Measurements from ENCODE around the gene UBA52.
A peak's percentile ranks its signal among the peaks of the same experiment; 100 is the strongest.

UBA52 gene

DNA sequence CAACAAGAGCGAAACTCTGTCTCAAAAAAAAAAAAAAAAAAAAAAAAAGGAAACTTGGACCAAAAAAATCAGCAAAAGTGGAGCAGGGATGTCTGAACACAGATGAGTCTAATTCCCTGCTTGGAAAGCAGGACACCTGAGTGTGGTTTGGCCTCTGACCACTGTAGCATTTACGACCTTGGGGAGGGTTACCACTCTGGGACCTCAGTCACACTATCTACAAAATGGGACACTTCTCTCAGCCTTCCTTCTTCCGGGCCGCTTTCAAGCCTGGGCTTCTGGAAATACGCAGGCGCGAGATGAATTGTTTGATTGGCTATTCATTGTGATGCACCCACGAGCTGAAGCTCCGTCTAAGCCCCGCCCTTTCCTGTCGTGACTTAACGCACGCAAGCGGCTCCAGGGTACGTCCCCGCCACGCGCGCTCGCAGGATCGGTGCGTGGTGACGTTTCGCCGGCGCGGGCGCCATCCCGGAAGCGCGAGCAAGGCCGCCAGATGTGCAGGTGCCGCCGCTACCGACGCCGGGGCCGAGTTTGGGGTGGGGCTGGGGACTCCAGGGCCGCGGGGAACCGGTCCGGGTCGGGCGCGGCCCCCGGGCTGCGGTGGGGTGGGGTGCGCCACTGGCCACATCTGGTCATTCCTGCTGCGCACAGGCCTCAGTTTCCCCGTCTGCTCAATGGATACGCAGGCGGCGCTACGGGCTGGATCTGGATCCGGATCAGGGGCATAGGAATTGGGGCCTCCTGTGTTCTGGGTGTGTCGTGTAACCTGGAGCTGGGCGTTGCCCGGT is 14.1 kb upstream of the UBA52 start, which contains the start of gene KXD1:
Gene KXD1 (plus strand): TSS at position 460 of the 791 bp plus-strand sequence. CDS start 4,187 bp downstream, outside the sequence.
- TF ChIP-seq, protein P1, sequence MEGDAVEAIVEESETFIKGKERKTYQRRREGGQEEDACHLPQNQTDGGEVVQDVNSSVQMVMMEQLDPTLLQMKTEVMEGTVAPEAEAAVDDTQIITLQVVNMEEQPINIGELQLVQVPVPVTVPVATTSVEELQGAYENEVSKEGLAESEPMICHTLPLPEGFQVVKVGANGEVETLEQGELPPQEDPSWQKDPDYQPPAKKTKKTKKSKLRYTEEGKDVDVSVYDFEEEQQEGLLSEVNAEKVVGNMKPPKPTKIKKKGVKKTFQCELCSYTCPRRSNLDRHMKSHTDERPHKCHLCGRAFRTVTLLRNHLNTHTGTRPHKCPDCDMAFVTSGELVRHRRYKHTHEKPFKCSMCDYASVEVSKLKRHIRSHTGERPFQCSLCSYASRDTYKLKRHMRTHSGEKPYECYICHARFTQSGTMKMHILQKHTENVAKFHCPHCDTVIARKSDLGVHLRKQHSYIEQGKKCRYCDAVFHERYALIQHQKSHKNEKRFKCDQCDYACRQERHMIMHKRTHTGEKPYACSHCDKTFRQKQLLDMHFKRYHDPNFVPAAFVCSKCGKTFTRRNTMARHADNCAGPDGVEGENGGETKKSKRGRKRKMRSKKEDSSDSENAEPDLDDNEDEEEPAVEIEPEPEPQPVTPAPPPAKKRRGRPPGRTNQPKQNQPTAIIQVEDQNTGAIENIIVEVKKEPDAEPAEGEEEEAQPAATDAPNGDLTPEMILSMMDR (IDR thresholded peaks at IDR 0.05; ENCODE audit: low read depth, low read length): no peak
- H3K4me3 ChIP-seq (ENCODE audit: low read depth, low read length): peak within 1 kb of the TSS; percentile 100
- in situ Hi-C loops (cut with HindIII; ENCODE audit: low sequenced_read_pairs): no loop called here
- peak; percentile 99 for DNase-seq (ENCODE audit: low read depth, low spot score)

DNA sequence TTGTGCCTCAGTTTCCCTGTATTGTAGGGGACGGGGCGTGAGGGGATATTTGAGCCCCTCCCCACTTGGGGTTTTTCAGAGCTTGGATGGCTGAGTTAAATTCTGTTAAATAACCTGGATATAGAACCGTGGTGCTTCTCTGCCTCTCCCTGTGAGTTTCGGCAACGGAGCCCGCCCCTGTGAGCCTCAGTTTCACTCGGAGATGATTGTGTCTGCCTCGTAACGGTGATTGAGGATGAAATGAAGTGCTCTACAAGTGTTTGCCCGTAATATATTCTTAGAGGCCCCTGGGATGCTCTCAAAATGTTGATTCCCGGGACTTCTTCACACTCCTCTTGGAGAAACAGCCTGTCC is 13.5 kb upstream of the UBA52 start:
- in situ Hi-C loops (cut with HindIII; ENCODE audit: low sequenced_read_pairs): no loop called here
- peak; percentile 9 for DNase-seq (ENCODE audit: low read depth, low spot score)
- H3K4me3 ChIP-seq (ENCODE audit: low read depth, low read length): peak overlapping the region; percentile 100
- TF ChIP-seq, protein P1 (IDR thresholded peaks at IDR 0.05; ENCODE audit: low read depth, low read length): no peak

DNA sequence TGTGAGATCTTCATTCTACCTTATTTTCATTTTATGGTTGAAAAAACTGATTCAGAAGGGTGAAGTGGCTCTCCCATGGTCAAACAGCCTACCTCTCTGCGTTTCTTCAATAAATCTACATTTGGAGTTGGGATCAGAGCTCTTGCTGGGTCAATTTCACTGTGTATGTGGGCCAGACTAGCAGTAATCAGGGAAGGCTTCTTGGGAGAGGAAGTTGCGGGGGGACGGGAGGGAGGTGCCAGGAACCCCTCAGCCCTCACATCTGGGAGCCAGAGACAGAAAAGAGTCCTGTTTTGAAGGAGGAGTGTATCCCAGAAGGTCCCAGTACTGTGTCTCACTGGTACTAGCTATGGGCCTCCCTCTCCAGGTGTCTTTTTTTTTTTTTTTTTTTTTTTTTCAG is 13.1 kb upstream of the UBA52 start:
- no peak for DNase-seq (ENCODE audit: low read depth, low spot score)
- peak overlapping the region; percentile 100 for H3K4me3 ChIP-seq (ENCODE audit: low read depth, low read length)
- TF ChIP-seq, protein P1 (IDR thresholded peaks at IDR 0.05; ENCODE audit: low read depth, low read length): no peak
- in situ Hi-C loops (cut with HindIII; ENCODE audit: low sequenced_read_pairs): no loop called here

DNA sequence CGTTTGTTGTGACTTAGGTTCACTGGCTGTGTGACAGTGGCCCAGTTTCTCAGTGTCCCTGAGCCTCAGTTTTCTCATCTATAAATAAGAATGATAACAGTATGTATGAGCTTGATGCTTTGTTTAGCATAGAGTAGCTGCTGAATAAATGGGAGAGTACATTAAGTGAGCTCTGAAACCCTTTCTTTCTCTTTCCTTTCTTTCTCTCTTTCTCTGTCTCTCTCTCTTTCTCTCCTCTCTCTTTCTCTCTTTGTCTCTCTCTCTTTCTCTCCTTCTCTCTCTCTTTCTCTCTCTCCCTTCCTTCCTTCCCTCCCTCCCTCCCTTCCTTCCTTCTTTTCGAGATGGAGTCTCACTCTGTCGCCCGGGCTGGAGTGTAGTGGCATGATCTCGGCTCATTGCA is 12.0 kb upstream of the UBA52 start:
- TF ChIP-seq, protein P1 (IDR thresholded peaks at IDR 0.05; ENCODE audit: low read depth, low read length): no peak
- in situ Hi-C loops (cut with HindIII; ENCODE audit: low sequenced_read_pairs): no loop called here
- H3K4me3 ChIP-seq (ENCODE audit: low read depth, low read length): no peak overlapping the region
- DNase-seq (ENCODE audit: low read depth, low spot score): no peak

DNA sequence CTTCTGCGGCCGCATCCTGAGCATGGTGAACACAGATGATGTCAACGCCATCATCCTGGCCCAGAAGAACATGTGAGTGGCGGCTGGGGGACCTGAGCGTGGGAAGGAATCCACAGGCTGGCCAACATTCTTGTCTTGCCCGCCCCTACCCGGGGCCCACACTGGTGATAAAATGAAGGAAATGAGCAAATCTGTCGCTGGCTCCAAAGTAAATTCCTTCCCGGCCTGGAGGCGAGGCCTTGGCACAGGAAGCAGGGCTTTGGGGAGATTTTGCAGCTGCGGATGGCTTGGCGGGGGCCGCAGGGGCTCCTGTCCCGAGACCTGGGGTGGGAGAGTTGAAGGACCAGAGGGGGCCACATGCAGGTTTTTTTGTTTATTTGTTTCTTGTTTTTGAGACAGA is 9.6 kb upstream of the UBA52 start:
- DNase-seq (ENCODE audit: low read depth, low spot score): no peak
- H3K4me3 ChIP-seq (ENCODE audit: low read depth, low read length): no peak overlapping the region
- TF ChIP-seq, protein P1 (IDR thresholded peaks at IDR 0.05; ENCODE audit: low read depth, low read length): no peak
- in situ Hi-C loops (cut with HindIII; ENCODE audit: low sequenced_read_pairs): no loop called here

DNA sequence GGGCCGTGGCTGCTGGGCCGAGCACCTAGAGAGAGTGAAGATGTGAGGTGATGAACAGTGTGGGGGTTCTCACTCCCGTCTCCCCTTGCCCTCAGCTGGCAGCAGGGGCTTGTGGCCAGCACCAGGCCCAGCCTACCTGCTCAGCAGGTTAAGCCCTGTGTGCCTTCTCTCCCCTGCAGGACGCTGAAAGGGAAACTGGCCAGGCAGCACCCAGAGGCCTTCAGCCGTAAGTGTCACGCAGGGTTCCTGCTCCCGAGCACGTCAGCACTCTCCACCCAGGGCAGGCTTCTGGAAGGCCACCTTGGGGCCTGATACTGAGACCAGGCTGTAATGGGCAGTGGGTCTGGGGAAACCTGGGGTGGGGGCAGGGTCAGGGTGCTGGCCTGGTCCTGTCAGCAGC is 4.7 kb upstream of the UBA52 start:
- no peak for DNase-seq (ENCODE audit: low read depth, low spot score)
- in situ Hi-C loops (cut with HindIII; ENCODE audit: low sequenced_read_pairs): no loop called here
- TF ChIP-seq, protein P1 (IDR thresholded peaks at IDR 0.05; ENCODE audit: low read depth, low read length): no peak
- no peak overlapping the region for H3K4me3 ChIP-seq (ENCODE audit: low read depth, low read length)

Measured in astrocyte of the spinal cord (primary cell).